DND-41 (cell line): ENCODE measurements around the gene ZFAND6.

Source experiments
- ATAC-seq: fragments of 200-7000 bp; cut with Tn5 transposase; 3 replicates; pipeline ENCODE4 v1.9.1; 2021; ENCODE audit warnings: low read depth; ENCODE audit not compliant: insufficient read depth
- DNase-seq: peaks from one replicate; pipeline ENCODE4 v3.0.0-alpha.2; 2020
- H2AFZ ChIP-seq: 2 replicates; pipeline ENCODE4 v1.6.0; 2012; ENCODE audit warnings: low read depth, low read length
- H3K27ac ChIP-seq: 2 replicates; pipeline ENCODE4 v1.5.1; 2012; ENCODE audit warnings: low read length, inconsistent platforms
- H3K27me3 ChIP-seq: fragments of 200-600 bp; sonication (generic); 2 replicates; pipeline ENCODE4 v1.6.0; 2012; ENCODE audit warnings: low read length, mild to moderate bottlenecking, inconsistent platforms; ENCODE audit not compliant: insufficient read depth, poor library complexity
- H3K36me3 ChIP-seq: 2 replicates; pipeline ENCODE4 v1.5.1; 2012; ENCODE audit warnings: low read length, inconsistent platforms; ENCODE audit not compliant: insufficient read depth
- H3K4me1 ChIP-seq: 2 replicates; pipeline ENCODE4 v1.5.1; 2012; ENCODE audit warnings: mild to moderate bottlenecking, low read length; ENCODE audit not compliant: insufficient read depth
- H3K4me2 ChIP-seq: 2 replicates; pipeline ENCODE4 v1.6.0; 2012; ENCODE audit warnings: mild to moderate bottlenecking, moderate library complexity, low read length, inconsistent platforms; ENCODE audit not compliant: insufficient read depth
- H3K4me3 ChIP-seq, 2 experiments: fragments of 200-600 bp in 1 of 2; shearing (Covaris generic) in 1 of 2; 2 replicates each; pipeline ENCODE4 v1.5.1; 2012 to 2016; ENCODE audit warnings: inconsistent platforms in 2 of 2, low read length in 2 of 2, mild to moderate bottlenecking in 2 of 2, low read depth in 1 of 2, moderate library complexity in 1 of 2
- H3K79me2 ChIP-seq: 2 replicates; pipeline ENCODE4 v1.6.0; 2012; ENCODE audit warnings: low read length, inconsistent platforms; ENCODE audit not compliant: insufficient read depth
- H3K9ac ChIP-seq: 2 replicates; pipeline ENCODE4 v1.6.0; 2012; ENCODE audit warnings: low read depth, mild to moderate bottlenecking, inconsistent platforms, low read length, moderate library complexity
- H3K9me3 ChIP-seq: 2 replicates; pipeline ENCODE4 v1.5.1; 2012; ENCODE audit warnings: low read length, moderate library complexity, mild to moderate bottlenecking, inconsistent platforms; ENCODE audit not compliant: insufficient read depth, severe bottlenecking
- H4K20me1 ChIP-seq: 2 replicates; pipeline ENCODE4 v1.6.0; 2012; ENCODE audit warnings: low read length; ENCODE audit not compliant: insufficient read depth
- EZH2 ChIP-seq: IDR thresholded peaks from 3 replicates; pipeline ENCODE4 v1.6.1; 2012; ENCODE audit warnings: borderline replicate concordance, low read depth, mild to moderate bottlenecking, moderate library complexity, low read length, inconsistent platforms; ENCODE audit not compliant: severe bottlenecking
- TF ChIP-seq, protein P1 (sequence below): IDR thresholded peaks from 2 replicates; pipeline ENCODE4 v1.5.1; 2012; ENCODE audit warnings: borderline replicate concordance, low read length, moderate library complexity, mild to moderate bottlenecking; ENCODE audit not compliant: poor library complexity, severe bottlenecking; ENCODE audit errors: extremely low read depth

Gene ZFAND6

DNA sequence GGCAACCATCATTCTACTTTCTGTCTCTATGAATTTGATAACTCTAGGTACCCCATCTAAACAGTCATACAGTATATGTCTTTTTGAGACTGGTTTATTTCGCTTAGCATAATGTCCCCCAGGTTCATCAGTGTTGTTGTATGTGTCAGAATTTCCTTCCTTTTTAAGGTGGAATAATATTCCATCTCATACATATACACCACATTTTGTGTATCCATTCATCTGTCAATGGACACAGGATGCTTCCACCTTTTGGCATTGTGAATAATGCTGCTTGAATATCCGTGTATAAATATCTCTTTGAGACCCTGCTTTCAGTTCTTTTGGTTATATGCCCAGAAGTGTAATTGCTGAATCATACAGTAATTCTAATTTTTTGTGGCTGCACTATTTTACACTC lies 10.4 kb upstream of the ZFAND6 start:
- Histone ChIP-seq H3K4me3 (no peak overlapping the region), H3K9ac (no peak overlapping the region), H2AFZ (no peak overlapping the region), H3K4me2 (no peak overlapping the region), H3K27me3 (no peaks in the 10 kb centered on the region), H3K9me3 (no peaks in the 10 kb centered on the region), H3K79me2 (no peaks in the 10 kb centered on the region), H3K36me3 (no peaks in the 10 kb centered on the region), H4K20me1 (no peaks in the 10 kb centered on the region), H3K4me1 (no peaks in the 10 kb centered on the region), H3K27ac (no peak overlapping the region)
- TF ChIP-seq, protein P1, sequence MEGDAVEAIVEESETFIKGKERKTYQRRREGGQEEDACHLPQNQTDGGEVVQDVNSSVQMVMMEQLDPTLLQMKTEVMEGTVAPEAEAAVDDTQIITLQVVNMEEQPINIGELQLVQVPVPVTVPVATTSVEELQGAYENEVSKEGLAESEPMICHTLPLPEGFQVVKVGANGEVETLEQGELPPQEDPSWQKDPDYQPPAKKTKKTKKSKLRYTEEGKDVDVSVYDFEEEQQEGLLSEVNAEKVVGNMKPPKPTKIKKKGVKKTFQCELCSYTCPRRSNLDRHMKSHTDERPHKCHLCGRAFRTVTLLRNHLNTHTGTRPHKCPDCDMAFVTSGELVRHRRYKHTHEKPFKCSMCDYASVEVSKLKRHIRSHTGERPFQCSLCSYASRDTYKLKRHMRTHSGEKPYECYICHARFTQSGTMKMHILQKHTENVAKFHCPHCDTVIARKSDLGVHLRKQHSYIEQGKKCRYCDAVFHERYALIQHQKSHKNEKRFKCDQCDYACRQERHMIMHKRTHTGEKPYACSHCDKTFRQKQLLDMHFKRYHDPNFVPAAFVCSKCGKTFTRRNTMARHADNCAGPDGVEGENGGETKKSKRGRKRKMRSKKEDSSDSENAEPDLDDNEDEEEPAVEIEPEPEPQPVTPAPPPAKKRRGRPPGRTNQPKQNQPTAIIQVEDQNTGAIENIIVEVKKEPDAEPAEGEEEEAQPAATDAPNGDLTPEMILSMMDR: no peak
- no peak for TF ChIP-seq EZH2
- ATAC-seq (no peak), DNase-seq (no peak)

DNA sequence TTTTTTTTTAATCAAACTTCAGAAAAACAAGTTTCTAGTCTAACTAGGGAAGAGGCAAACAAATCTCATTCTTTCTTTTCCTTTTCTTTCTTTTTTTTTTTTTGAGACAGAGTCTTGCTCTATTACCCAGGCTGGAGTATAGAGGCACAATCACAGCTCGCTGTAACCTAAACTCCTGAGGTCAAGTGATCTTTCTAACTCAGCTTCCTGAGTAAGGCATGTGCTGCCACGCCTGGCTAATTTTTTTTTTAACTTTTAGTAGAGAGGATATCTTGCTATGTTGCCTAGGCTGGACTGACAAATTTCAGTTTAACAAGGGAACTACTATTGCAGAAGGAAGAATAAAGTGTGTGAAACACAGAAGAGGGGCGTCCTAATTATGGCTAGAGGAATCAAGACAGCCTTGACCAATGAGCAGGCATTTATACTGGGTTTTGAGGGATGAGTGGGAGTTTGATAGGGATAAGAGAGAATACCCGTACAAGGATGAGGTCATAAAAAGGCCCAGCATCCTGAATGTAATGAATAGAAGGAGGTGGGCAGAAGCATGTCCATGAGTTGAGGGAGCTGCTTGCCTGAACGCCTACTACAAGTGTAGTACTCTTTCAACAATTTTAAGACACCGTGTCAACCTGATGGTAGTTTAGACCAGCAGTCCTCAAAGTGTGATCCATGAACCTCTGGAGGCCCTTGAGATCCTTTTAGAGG lies 6.7 kb upstream of the ZFAND6 start:
- H3K4me2 ChIP-seq: no peak overlapping the region
- ATAC-seq: no peak
- no peak for TF ChIP-seq EZH2
- TF ChIP-seq, protein P1: no peak

DNA sequence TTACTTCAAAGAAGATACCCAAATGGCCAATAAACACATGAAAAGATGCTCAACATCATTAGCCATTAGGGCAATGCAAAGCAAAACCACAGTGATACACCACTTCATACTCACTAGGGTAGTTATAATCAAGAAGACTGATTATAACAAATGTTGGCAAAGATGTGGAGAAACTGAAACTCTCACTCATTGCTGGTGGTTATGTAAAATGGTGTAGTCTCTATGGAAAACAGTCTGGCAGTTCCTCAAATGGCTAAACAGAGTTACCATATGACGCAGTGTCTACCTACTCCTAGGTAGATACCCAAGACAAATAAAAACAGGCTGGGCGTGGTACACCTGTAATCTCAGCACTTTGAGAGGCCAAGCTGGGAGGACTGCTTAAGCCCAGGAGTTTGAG lies 3.5 kb upstream of the ZFAND6 start:
- Histone ChIP-seq H3K36me3 (no peaks in the 10 kb centered on the region), H3K4me2 (no peak overlapping the region), H2AFZ (no peak overlapping the region), H3K9ac (no peak overlapping the region), H3K27ac (no peak overlapping the region), H3K4me1 (peaks cover 17% of the 10 kb centered on the region), H3K4me3 (no peak overlapping the region), H3K9me3 (no peaks in the 10 kb centered on the region), H3K27me3 (no peaks in the 10 kb centered on the region), H3K79me2 (peaks cover 10% of the 10 kb centered on the region), H4K20me1 (no peaks in the 10 kb centered on the region)
- no peak for ATAC-seq
- TF ChIP-seq EZH2: no peak
- TF ChIP-seq, protein P1: no peak
- no peak for DNase-seq

More for the DNA sequence above, 6.7 kb upstream of the ZFAND6 start:
- no peaks in the 10 kb centered on the region for H3K27me3 ChIP-seq
- H3K9ac ChIP-seq: no peak overlapping the region
- no peaks in the 10 kb centered on the region for H3K4me1 ChIP-seq
- H3K4me3 ChIP-seq: no peak overlapping the region
- no peak overlapping the region for H2AFZ ChIP-seq
- no peak for DNase-seq
- H3K79me2 ChIP-seq: no peaks in the 10 kb centered on the region
- H3K27ac ChIP-seq: no peak overlapping the region
- no peaks in the 10 kb centered on the region for H3K9me3 ChIP-seq
- H4K20me1 ChIP-seq: no peaks in the 10 kb centered on the region
- H3K36me3 ChIP-seq: no peaks in the 10 kb centered on the region

DNA sequence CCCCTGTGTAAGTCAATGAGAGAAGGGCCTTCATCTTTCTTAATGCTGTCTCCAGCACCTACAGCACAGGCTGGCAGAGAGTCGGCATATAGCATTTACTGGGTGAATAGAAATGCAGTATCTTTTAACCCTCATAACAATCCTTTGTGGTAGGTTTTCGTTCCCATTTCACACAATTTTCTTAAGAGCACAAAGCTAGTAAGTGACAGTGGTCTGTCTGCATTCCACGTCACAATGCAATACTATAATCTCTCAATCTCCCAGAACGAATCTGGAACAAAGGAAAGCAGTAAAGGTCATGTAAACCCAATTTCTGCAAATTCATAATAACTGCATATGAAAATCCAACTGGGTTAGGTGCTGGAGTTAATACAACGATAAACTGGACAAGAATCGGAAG lies 1.4 kb upstream of the ZFAND6 start:
- no peak for DNase-seq
- no peaks in the 10 kb centered on the region; the same call in 1 of the 2 replicates for H4K20me1 ChIP-seq
- no peaks in the 10 kb centered on the region for H3K36me3 ChIP-seq
- H3K9me3 ChIP-seq: no peaks in the 10 kb centered on the region
- no peak overlapping the region for H3K4me3 ChIP-seq
- no peak overlapping the region for H3K27ac ChIP-seq
- TF ChIP-seq, protein P1: no peak
- TF ChIP-seq EZH2: no peak
- ATAC-seq: no peak
- peak overlapping the region; percentile 99; the same call in 1 of the 2 replicates for H3K4me2 ChIP-seq
- no peaks in the 10 kb centered on the region for H3K27me3 ChIP-seq
- peaks cover 31% of the 10 kb centered on the region for H3K79me2 ChIP-seq
- H3K4me1 ChIP-seq: peaks cover 32% of the 10 kb centered on the region
- no peak overlapping the region for H3K9ac ChIP-seq
- no peak overlapping the region for H2AFZ ChIP-seq
